Measurements from ENCODE around the gene ZNF485. TPM values are rescaled to one million over a fixed set of nuclear protein-coding genes. Genes with fewer than 3 reads are reported as not detected.

ZNF485 gene
- total and polyA plus RNA-seq, 2 of the 8 experiments (the other 6 are each of a cell fraction or from before 2014, with no cell fraction given) = 2.5 to 8.2 TPM

- TF ChIP-seq CHD7 (IDR thresholded peaks at IDR 0.05; ENCODE audit: insufficient replicate concordance, low read length) (no peak), CBX8 (IDR thresholded peaks at IDR 0.05; ENCODE audit: borderline replicate concordance, low read depth, low read length) (no peak)
These were observed 948 bp downstream of the ZNF485 start (continued) for GRCh38 chr10:43607199-43607573.

Data from H1 (cell line).